Adrenal gland (tissue), 12 donors: Measurements from ENCODE around the gene GIMAP5. TPM values are rescaled to one million over a fixed set of nuclear protein-coding genes. Genes with fewer than 3 reads are reported as not detected.
A peak's percentile ranks its signal among the peaks of the same experiment; 100 is the strongest.

Experiments
- DNase-seq, 7 donors: peaks; one replicate each; pipeline ENCODE4 v3.0.0-alpha.2; 2019 to 2020
- H3K27ac ChIP-seq, 5 donors: fragments of 200-600 bp; sonication (generic) in 4 of 5; 1 replicate in 3 of 5; 2 replicates in 2 of 5; pipeline versions ENCODE4 v1.5.1 to v1.8.0; 2016 to 2020; ENCODE audit warnings: mild to moderate bottlenecking in 1 of 5
- H3K27me3 ChIP-seq: fragments of 200-600 bp; 2 replicates; pipeline ENCODE4 v1.8.0; 2021
- H3K36me3 ChIP-seq, 2 donors: fragments of 200-600 bp; replicated peaks in 1 of 2; 1 replicate in 1 of 2; 2 replicates in 1 of 2; pipeline versions ENCODE4 v1.5.1 to v1.8.0; 2018 to 2022
- H3K4me1 ChIP-seq, 2 donors: fragments of 200-600 bp; replicated peaks in 1 of 2; 1 replicate in 1 of 2; 2 replicates in 1 of 2; pipeline versions ENCODE4 v1.5.1 to v1.8.0; 2018 to 2021
- H3K4me3 ChIP-seq, 4 donors: fragments of 200-600 bp; sonication (generic) in 3 of 4; one replicate each; pipeline ENCODE4 v1.5.1; 2016 to 2018
- H3K9me3 ChIP-seq, 3 donors: fragments of 200-600 bp; sonication (generic) in 1 of 3; replicated peaks in 1 of 3; 1 replicate in 2 of 3; 2 replicates in 1 of 3; pipeline versions ENCODE4 v1.5.1 to v1.8.0; 2016 to 2021
- CTCF ChIP-seq, 6 experiments: fragments of 450-650 bp in 4 of 6; fragments of 200-600 bp in 2 of 6; sonication (generic) in 1 of 6; IDR thresholded peaks; 1 replicate in 5 of 6; 2 replicates in 1 of 6; pipeline versions ENCODE4 v1.5.1 to v1.8.0; 2016 to 2021; ENCODE audit warnings: antibody characterized with exemption in 6 of 6, mild to moderate bottlenecking in 2 of 6, moderate library complexity in 1 of 6
- POLR2A ChIP-seq, 2 donors: fragments of 450-650 bp; IDR thresholded peaks; one replicate each; pipeline ENCODE4 v1.6.1; 2017; ENCODE audit warnings: antibody characterized with exemption in 2 of 2, mild to moderate bottlenecking in 2 of 2, moderate library complexity in 1 of 2
- WGBS, 4 donors: extraction: QIAGEN DNeasy Blood & Tissue Kit in 2 of 4; methylation state at CpG; one replicate each; pipeline versions ENCODE4 v1.1.5 to v1.1.7; 2013 to 2017; 5-methylcytosine and 5-hydroxymethylcytosine counted together
- intact Hi-C, 2 donors: fragments of 100-400 bp; cut with DNase I; formaldehyde crosslinking; loops; one replicate each; pipeline versions ENCODE4 v1.14.1 to v1.15.0; 2022 to 2023
- polyA plus RNA-seq, 3 donors: library from polyadenylated mRNA; stranded (reverse); fragments of 200-250 nt in 2 of 3; fragments of 350-450 nt in 1 of 3; fragmentation: Illumina TruSeq in 1 of 3; extraction: RNeasy Lipid Tissue Mini Kit (QIAGEN cat#74804) in 1 of 3; gene quantifications; one replicate each; pipeline ENCODE4 v1.2.3, GENCODE V29; 2013 to 2014
- total RNA-seq, 9 donors: library from RNA; depleted of rRNA in 4 of 9; stranded (reverse); fragments of >200 nt in 4 of 9; fragments of 120-200 nt in 1 of 9; fragmentation: NEBNext Ultra II Directional in 1 of 9; extraction: Animal tissue kit (Norgen Biotek cat#: 25700) in 1 of 9; gene quantifications; one replicate each; pipeline versions ENCODE4 v1.1.0 to v1.2.4, GENCODE V29; 2013 to 2023
- donor health status: healthy with polysubstance abuse.
- donor health status: Bipolar disorder and iron deficiency.
- donor health status: DM: yes; HTN: yes; CAD: no.
- donor health status: DM: no; HTN: no; CAD: no.
- donor health status: DM: no; HTN: no; CAD: no.
- donor health status: DM: yes; HTN: yes; CAD: no.

The GIMAP5 gene
- total and polyA plus RNA-seq, 12 donors, result 7.9 to 65.0 (median 19.2) TPM

- no peaks in the 10 kb centered on the region for H3K36me3 ChIP-seq
- no peak for DNase-seq
- intact Hi-C loops, result loop anchor here in 1 of 2 donors (10.0 kb wide), 1 partner anchor 292 kb away; the partner anchor contains the start of gene GIMAP8
- H3K9me3 ChIP-seq, result no peaks in the 10 kb centered on the region
- no peaks in the 10 kb centered on the region for H3K27me3 ChIP-seq
- H3K27ac ChIP-seq, result no peak overlapping the region
- TF ChIP-seq CTCF (IDR thresholded peaks at IDR 0.05) (no peak), POLR2A (IDR thresholded peaks at IDR 0.05) (no peak)
- no peaks in the 10 kb centered on the region for H3K4me1 ChIP-seq
- H3K4me3 ChIP-seq, result no peak overlapping the region
- 87 to 100% (median 94%) methylated on average over 1 to 6 of the region's 6 CpGs for WGBS, 4 donors
Observed at GRCh38 chr7:150746921-150747320, 9.7 kb downstream of the GIMAP5 start.

- Histone ChIP-seq H3K27me3 (no peaks in the 10 kb centered on the region), H3K36me3 (no peaks in the 10 kb centered on the region), H3K4me1 (no peaks in the 10 kb centered on the region), H3K27ac (no peak overlapping the region), H3K4me3 (no peak overlapping the region), H3K9me3 (no peaks in the 10 kb centered on the region)
- no peak for TF ChIP-seq POLR2A (IDR thresholded peaks at IDR 0.05)
- no peak for TF ChIP-seq CTCF (IDR thresholded peaks at IDR 0.05)
- intact Hi-C loops, result loop anchor here in 1 of 2 donors (10.0 kb wide), 1 partner anchor 294 kb away; the partner anchor contains the start of gene GIMAP8
- 50 to 71% (median 64%) methylated on average over 4 of the region's 4 CpGs for WGBS, 4 donors
- no peak for DNase-seq
Observed at GRCh38 chr7:150748376-150748775, 11.2 kb downstream of the GIMAP5 start.

- H3K4me1 ChIP-seq, result peaks cover 0 to 3% of the 10 kb centered on the region in 2 donors
- no peak for TF ChIP-seq POLR2A (IDR thresholded peaks at IDR 0.05)
- TF ChIP-seq CTCF (IDR thresholded peaks at IDR 0.05), result no peak
- DNase-seq, result no peak
- H3K27ac ChIP-seq, result no peak overlapping the region
- intact Hi-C loops, result loop anchor here in 1 of 2 donors (10.0 kb wide), 1 partner anchor 307 kb away; no protein-coding TSS in a partner anchor
- no peak overlapping the region for H3K4me3 ChIP-seq
- no peaks in the 10 kb centered on the region for H3K36me3 ChIP-seq
- H3K27me3 ChIP-seq, result peaks cover 2% of the 10 kb centered on the region
- H3K9me3 ChIP-seq, result no peaks in the 10 kb centered on the region
- 35 to 42% (median 38%) methylated on average over 2 of the region's 2 CpGs for WGBS, 4 donors
Observed at GRCh38 chr7:150751702-150752101, 14.5 kb downstream of the GIMAP5 start.

GRCh38 chr7:150753239-150753638, 16.0 kb downstream of the GIMAP5 start:
- 62 to 68% (median 64%) methylated on average over 6 of the region's 6 CpGs for WGBS, 4 donors
- H3K27ac ChIP-seq, result no peak overlapping the region
- DNase-seq, result peak in 1 of 7 donors; percentile 25
- no peak overlapping the region for H3K4me3 ChIP-seq
- intact Hi-C loops, result loop anchor here in 1 of 2 donors (10.0 kb wide), 1 partner anchor 308 kb away; no protein-coding TSS in a partner anchor
- H3K27me3 ChIP-seq, result peaks cover 2% of the 10 kb centered on the region
- no peak for TF ChIP-seq POLR2A (IDR thresholded peaks at IDR 0.05)
- no peak for TF ChIP-seq CTCF (IDR thresholded peaks at IDR 0.05)
- peaks cover 0 to 3% of the 10 kb centered on the region in 2 donors for H3K4me1 ChIP-seq
- no peaks in the 10 kb centered on the region for H3K9me3 ChIP-seq
- H3K36me3 ChIP-seq, result no peaks in the 10 kb centered on the region
